ES-I3 (cell line): ENCODE results near the gene MPC2.

ENCODE experiments used
- H3K36me3 ChIP-seq: 2 replicates; pipeline ENCODE4 v1.6.1; 2013; ENCODE audit warnings: mild to moderate bottlenecking, low read length, control low read depth, moderate library complexity; ENCODE audit not compliant: insufficient read depth
- H3K4me1 ChIP-seq: 2 replicates; pipeline ENCODE4 v1.6.1; 2013; ENCODE audit warnings: mild to moderate bottlenecking, control low read depth, low read length; ENCODE audit not compliant: insufficient read depth
- H3K9ac ChIP-seq: 2 replicates; pipeline ENCODE4 v1.6.1; 2013; ENCODE audit warnings: low read depth, mild to moderate bottlenecking, low read length, moderate library complexity
- H3K9me3 ChIP-seq: 2 replicates; pipeline ENCODE4 v1.6.1; 2013; ENCODE audit warnings: mild to moderate bottlenecking, low read length, moderate library complexity; ENCODE audit not compliant: control insufficient read depth, insufficient read depth

The MPC2 gene

DNA sequence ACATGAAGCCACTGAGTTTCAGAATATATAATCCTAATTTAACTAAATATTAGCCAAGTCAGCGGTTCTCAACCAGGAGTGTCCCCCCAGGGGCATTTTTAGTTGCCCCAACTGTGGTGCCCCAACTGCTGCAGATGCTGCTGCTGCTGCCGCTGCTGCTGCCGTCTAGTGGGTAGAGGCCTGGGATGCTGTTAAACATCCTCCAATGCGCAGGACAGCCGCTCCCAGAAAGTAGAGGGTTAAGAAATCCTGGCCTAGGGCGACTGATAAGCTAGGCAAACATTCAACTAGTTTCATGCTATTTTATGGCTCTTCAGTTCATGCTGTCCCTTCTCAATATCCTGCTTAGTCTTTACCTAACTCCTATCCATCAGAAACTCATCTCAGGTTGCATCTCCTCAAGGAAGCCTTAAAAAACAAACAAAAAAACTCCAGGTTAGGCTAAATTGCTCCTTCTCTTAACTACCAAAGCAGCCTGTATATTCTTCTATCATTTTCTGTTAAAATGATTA is 10.3 kb downstream of the MPC2 start:
- peaks cover 9% of the 10 kb centered on the region; the same call in 1 of the 2 replicates for H3K4me1 ChIP-seq
- H3K36me3 ChIP-seq, result no peaks in the 10 kb centered on the region
- no peaks in the 10 kb centered on the region for H3K9me3 ChIP-seq
- no peak overlapping the region for H3K9ac ChIP-seq

DNA sequence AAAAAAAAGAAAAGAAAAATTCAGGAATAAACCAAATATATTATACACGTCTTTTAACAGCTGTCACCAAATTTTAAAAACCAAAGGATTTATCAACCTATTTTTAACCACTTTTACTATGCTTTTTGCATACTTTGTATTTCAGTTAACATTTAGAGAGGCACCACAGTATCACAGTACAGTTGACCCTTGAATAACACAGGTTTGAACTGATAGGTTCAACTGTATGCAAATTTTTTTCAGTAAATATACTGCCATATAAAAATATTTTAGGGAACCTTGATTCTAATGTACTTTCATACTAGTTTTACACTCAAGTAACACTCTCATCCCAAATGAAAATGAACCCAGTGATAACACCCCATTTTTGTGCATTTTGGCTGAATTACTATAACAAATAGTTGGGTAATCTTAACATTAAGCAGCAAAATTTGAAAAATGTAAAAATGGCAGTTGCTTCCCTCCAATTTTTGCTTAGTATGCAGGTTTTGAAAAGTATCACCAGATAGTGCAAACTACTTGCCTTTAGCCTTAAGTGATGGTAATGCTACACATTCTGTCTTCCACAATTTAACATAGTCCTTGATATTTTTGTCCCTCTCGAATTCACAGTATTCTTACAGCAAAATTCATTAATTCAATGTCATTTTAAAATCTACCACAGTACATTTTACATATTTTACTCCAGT is 12.2 kb downstream of the MPC2 start:
- Histone ChIP-seq H3K9ac (no peak overlapping the region), H3K36me3 (no peaks in the 10 kb centered on the region), H3K4me1 (peaks cover 9% of the 10 kb centered on the region; the same call in 1 of the 2 replicates), H3K9me3 (no peaks in the 10 kb centered on the region)

DNA sequence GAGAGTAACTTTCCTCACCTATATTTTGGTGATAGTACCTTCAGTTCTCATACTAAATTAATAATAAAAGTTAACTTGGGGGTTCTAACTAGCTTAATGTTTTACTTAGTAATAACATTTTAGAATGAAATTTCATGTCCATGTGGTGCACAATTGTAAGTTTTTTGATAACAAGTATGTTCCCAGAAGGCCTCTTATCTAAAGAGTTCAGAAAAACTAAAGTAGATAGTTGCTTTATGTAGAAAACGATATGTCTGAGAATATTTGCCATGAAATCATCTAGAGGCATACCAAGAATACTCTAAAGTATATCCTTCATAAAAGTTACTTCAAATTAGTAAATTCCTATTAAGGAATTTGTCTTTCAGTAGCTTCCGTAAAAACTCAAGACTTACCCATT is 12.8 kb downstream of the MPC2 start:
- Histone ChIP-seq H3K4me1 (peaks cover 9% of the 10 kb centered on the region; the same call in 1 of the 2 replicates), H3K36me3 (no peaks in the 10 kb centered on the region), H3K9me3 (no peaks in the 10 kb centered on the region), H3K9ac (no peak overlapping the region)

DNA sequence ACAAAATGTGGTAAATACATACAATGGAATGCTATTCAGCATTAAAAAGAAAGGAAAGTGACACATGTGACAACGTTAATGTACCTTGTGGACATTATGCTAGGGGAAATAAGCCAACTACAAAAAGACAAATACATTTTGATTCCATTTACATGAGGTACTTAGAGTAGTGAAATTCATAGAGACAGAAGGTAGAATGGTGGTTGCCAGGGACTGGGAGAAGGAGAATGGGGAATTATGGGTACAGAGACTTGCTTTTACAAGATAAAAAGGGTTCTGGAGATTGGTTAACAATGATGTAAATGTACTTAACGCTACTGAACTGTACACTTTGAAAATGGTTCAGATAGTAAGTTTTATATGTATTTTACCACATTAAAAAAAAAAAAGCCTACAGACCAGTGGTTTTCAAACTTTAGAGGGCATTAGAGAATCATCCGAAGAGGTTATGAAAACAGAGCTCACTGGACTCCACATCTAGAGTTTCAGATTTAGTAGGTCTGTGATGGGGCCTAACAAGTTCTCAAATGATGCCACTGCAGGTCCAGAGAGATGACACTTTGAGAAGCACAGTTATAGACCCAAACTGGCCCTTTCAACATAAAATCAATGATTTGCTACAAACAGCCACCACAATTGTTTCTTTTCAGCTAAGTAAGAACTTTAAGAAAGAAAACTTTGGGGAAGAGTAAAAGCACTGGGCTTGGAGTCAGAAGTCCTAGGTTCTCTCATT is 13.4 kb downstream of the MPC2 start:
- H3K9me3 ChIP-seq, result no peaks in the 10 kb centered on the region
- H3K9ac ChIP-seq, result no peak overlapping the region
- no peaks in the 10 kb centered on the region for H3K36me3 ChIP-seq
- H3K4me1 ChIP-seq, result peaks cover 7% of the 10 kb centered on the region; the same call in 1 of the 2 replicates

DNA sequence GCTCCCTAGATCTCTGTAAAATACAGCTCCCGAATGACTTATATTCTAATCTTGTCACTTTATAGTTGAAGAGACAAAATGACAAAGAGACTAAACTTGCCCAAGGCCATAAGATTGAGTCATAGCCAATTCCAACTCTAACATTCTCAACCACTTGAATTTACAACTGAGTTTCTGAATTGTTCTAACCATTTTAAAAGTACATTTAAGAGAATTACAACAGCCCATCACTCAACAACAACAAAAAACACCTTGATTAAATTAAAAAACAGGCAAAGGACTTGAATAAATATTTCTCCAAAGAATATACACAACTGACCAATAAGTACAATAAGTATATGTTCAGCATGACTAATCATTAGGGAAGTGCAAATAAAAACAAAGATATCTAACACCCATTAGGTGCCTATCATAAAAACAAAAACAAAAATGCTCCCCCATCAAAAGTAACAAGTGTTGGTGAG is 14.2 kb downstream of the MPC2 start:
- H3K4me1 ChIP-seq, result 0 out of 2 replicates have a peak, but pooled peaks cover 6% of the 10 kb centered on the region
- no peaks in the 10 kb centered on the region for H3K36me3 ChIP-seq
- no peak overlapping the region for H3K9ac ChIP-seq
- H3K9me3 ChIP-seq, result no peaks in the 10 kb centered on the region

DNA sequence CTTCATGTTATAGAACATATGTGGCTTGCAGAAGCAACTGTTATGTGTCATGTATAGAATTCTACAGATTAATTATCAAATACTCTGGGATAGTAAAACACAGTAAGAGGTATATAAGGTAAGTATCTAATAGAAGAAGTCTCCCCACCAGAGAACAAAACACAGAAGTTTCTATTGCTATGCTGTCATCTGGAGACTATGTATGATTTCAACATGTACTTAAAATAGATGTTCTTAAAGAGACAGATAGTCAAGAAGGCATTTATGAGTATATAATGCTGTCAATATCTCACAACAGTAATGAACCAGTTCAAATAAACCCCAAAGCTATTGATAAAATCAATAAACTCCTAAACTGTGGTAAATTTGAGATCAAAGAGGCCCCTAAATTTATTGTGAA is 14.8 kb downstream of the MPC2 start:
- Histone ChIP-seq H3K36me3 (no peaks in the 10 kb centered on the region), H3K4me1 (0 out of 2 replicates have a peak, but pooled peaks cover 6% of the 10 kb centered on the region), H3K9ac (no peak overlapping the region), H3K9me3 (no peaks in the 10 kb centered on the region)

DNA sequence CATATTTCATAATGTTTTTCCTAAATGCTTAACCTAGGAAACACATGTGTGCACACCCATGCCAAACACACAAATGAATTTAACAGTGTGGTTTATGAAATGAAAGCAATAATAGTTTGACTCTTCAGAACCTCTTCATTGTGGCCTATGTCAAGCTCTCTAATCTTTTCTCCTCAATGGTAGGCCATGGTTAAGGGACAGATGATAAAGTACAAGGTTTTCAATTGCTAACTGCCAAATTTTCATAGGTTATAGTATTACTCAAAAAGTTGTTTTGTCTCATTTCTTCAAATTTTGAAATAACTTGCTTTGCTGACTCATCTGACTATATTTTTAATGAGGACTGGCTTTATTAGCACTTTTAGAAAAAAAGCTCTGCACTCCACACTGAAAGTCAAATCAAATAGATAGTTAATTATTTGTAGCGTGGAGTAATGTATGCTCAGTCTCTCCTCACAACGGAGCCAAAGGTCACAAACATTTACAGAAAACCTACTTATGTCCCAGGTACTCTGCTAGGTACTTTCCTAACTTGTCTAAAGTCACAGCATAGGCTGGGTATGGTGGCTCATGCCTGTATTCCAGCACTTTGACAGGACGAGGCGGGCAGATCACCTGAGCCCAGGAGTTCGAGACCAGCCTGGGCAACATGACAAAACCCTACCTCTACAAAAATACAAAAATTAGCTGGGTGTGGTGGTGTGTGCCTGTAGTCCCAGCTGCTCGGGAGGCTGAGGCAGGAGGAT is 19.9 kb downstream of the MPC2 start:
- Histone ChIP-seq H3K4me1 (peaks cover 7% of the 10 kb centered on the region; the same call in 1 of the 2 replicates), H3K9ac (no peak overlapping the region), H3K36me3 (no peaks in the 10 kb centered on the region), H3K9me3 (no peaks in the 10 kb centered on the region)

DNA sequence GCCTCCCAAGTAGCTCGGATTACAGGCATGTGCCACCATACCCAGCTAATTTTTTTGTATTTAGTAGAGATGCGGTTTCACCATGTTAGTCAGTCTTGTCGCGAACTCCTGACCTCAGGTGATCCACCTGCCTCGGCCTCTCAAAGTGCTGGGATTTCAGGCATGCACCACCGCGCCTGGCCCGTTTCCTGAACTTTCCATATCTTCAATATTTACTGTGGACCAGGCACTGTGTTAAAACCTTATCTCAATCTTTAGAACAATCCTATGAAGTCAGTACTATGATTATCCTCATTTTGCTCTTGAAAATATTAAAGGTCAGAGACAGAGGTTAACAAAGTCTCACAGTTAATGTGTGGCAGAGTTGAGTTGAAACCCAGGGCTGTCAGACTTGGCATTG is 21.3 kb downstream of the MPC2 start:
- peaks cover 14% of the 10 kb centered on the region; the same call in 1 of the 2 replicates for H3K4me1 ChIP-seq
- H3K9me3 ChIP-seq, result no peaks in the 10 kb centered on the region
- no peaks in the 10 kb centered on the region for H3K36me3 ChIP-seq

DNA sequence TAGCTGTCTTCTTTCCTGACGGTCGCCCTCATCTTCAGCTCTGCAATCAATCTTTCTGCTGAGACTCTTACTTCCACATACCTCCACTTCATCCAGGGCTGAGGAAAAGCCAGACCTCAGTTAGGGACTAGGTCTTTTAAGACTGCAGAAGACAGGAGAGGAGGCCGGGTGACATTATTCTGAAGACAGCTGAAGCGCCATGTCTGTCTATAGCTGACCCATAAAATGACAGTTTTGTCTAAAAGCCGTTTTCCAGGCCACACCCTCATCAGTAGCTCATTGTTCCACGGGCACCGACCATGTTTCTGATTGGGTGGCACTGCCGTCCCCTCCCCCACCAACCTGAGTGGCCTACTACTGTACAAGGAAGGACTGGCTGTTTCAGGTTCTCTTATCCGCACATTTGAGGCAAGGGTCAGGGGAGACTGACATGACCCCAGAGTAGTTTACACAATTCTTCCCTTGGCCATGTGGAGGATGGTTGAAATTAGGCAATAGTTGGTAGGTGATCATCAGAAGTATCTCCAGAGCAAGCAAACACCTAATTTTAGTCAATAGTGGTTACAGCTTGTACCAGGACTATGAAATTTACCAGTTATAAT is 22.9 kb downstream of the MPC2 start, which contains the start of gene ADCY10:
Gene ADCY10, minus strand, starts transcription at position 240 of the 602 bp plus-strand sequence. CDS start 8,994 bp downstream, outside the sequence.
- Histone ChIP-seq H3K36me3 (no peaks in the 10 kb centered on the region), H3K9ac (no peak within 1 kb of the TSS), H3K4me1 (peaks cover 14% of the 10 kb centered on the region; the same call in 1 of the 2 replicates), H3K9me3 (peaks cover 9% of the 10 kb centered on the region)

More for the DNA sequence above, 21.3 kb downstream of the MPC2 start:
- no peak overlapping the region for H3K9ac ChIP-seq

DNA sequence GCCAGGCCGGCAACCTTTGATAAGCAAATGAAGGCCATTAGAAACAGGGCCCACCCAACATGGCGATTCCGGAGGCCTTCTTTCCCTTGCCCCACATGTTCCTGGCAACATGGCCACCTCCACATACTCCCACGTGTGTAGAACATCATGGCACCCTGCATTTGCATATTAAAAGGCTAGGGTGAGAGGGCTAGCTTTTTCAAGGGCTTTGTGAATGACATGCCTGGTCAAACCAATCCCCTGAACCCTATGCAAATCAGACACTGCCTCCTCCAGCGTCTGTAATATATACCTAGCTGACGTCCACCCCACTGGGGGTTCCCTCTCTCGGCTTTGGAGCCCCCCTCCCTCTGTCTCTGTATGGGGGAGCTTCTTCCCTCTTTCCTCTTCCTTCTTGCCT is 24.6 kb downstream of the MPC2 start:
- Histone ChIP-seq H3K9me3 (peaks cover 12% of the 10 kb centered on the region), H3K9ac (no peak overlapping the region), H3K4me1 (peaks cover 14% of the 10 kb centered on the region; the same call in 1 of the 2 replicates), H3K36me3 (no peaks in the 10 kb centered on the region)

DNA sequence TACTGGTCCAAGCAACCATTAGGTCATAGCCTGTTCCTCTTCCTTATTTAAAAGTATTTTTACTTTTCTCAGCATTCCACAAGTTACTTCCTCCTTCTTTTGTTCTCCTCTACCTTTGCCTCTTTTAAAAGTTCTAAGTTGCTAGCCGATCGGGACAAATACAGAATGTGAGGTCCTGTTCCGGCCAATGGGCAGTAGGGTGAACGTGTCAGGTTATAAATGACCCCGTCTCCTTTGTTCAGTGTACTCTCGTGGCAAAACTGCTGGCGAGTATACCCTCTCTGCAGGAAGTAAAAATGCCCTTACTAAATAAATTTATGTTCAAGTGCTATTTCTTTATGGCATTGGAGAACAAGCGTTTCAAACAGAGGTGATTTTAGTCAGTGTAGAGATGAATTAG is 25.5 kb downstream of the MPC2 start:
- H3K4me1 ChIP-seq, result peaks cover 14% of the 10 kb centered on the region; the same call in 1 of the 2 replicates
- H3K9ac ChIP-seq, result no peak overlapping the region
- H3K36me3 ChIP-seq, result no peaks in the 10 kb centered on the region
- peaks cover 12% of the 10 kb centered on the region for H3K9me3 ChIP-seq

DNA sequence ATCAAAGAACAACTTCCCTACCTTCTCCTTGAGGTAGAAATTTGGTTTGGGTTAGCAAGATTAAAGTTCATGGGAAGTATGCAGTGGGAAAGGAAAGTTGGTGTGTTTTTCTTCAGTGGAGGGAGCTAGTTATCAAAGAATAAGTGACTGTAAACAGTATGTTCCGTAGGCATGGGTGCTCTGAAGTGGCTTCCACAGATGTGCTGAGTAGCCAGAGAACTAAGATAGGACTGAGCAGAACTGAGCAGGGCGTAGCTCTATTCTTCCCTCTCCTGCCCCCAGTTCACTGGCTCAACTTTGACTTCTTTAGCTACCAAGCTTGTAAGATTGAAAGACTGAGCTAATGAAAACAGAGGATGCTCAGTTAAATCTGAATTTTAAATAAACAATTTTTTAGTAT is 26.3 kb downstream of the MPC2 start:
- peaks cover 18% of the 10 kb centered on the region for H3K4me1 ChIP-seq
- H3K36me3 ChIP-seq, result no peaks in the 10 kb centered on the region
- H3K9ac ChIP-seq, result no peak overlapping the region
- peaks cover 12% of the 10 kb centered on the region for H3K9me3 ChIP-seq

DNA sequence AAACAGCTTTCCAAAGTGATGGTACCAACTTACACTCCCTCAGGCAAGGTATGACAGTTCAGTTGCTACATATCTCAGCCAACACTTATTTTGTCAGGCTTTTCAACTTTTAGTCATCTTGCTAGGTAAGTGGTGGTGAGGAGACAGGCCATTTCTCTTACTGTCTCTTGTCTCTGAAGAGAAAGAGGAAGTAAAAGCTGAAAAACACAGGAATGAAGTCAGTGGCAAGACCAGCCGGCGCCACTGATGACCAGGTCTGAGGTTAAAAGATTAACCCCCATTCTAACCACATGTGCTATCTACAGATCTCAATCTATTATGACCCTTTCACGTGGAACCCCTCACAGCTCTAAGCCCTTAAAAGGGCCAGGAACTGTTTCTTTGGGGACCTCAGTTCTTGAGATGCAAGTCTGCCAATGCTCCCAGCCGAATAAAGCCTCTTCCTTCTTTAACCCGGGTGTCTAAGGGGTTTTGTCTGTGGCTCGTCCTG is 27.1 kb downstream of the MPC2 start:
- Histone ChIP-seq H3K9me3 (peaks cover 12% of the 10 kb centered on the region), H3K9ac (no peak overlapping the region), H3K36me3 (no peaks in the 10 kb centered on the region), H3K4me1 (peaks cover 25% of the 10 kb centered on the region)
